Stimulated activated CD8-positive, alpha-beta memory T cell treated with anti-CD3 and anti-CD28 coated beads, Interleukin-7, amount 100 ng/mL, for 48 hours (primary cell): ENCODE data around the gene ACOXL.
"Not testable (repeated sequence)": the region's sequence is repeated elsewhere in the genome, so short reads cannot be mapped to it uniquely, and the experiment has no call there.

Experiments
- DNase-seq, 2 donors: peaks; one replicate each; pipeline ENCODE4 v3.0.0-alpha.2; 2020; ENCODE audit warnings: low read depth in 1 of 2; ENCODE audit errors: extremely low read depth in 1 of 2

ACOXL gene

GRCh38 chr2:111049792-111050640 is 317.6 kb downstream of the ACOXL start:
- DNase-seq = no peak

- DNase-seq = no peak
Observed at GRCh38 chr2:111050701-111051376, 318.5 kb downstream of the ACOXL start.

- DNase-seq = no peak
Observed at GRCh38 chr2:111052621-111053020, 320.2 kb downstream of the ACOXL start.

- DNase-seq = no peak
Observed at GRCh38 chr2:111053266-111053665, 320.9 kb downstream of the ACOXL start.

GRCh38 chr2:111053825-111054515 is 321.6 kb downstream of the ACOXL start:
- DNase-seq = no peak

GRCh38 chr2:111054791-111055691 is 322.7 kb downstream of the ACOXL start:
- peak; percentile 45 for DNase-seq

GRCh38 chr2:111055735-111056134 is 323.4 kb downstream of the ACOXL start:
- DNase-seq = no peak

GRCh38 chr2:111057045-111057444 is 324.7 kb downstream of the ACOXL start:
- DNase-seq = no peak

GRCh38 chr2:111057721-111058120 is 325.3 kb downstream of the ACOXL start:
- DNase-seq = no peak

GRCh38 chr2:111058264-111058663 is 325.9 kb downstream of the ACOXL start:
- no peak for DNase-seq

GRCh38 chr2:111061191-111061590 is 328.8 kb downstream of the ACOXL start:
- no peak for DNase-seq

GRCh38 chr2:111062417-111062816 is 330.0 kb downstream of the ACOXL start:
- DNase-seq = no peak

- no peak for DNase-seq
Observed at GRCh38 chr2:111066062-111066593, 333.8 kb downstream of the ACOXL start.

- DNase-seq = no peak
Observed at GRCh38 chr2:111068435-111069058, 336.2 kb downstream of the ACOXL start.

- no peak for DNase-seq
Observed at GRCh38 chr2:111069722-111070121, 337.3 kb downstream of the ACOXL start.

GRCh38 chr2:111071600-111072171 is 339.3 kb downstream of the ACOXL start:
- no peak for DNase-seq

- DNase-seq = no peak
Observed at GRCh38 chr2:111072220-111072871, 340.0 kb downstream of the ACOXL start.

GRCh38 chr2:111082659-111083058 is 350.3 kb downstream of the ACOXL start:
- not testable (repeated sequence) for DNase-seq

- DNase-seq = no peak
Observed at GRCh38 chr2:111091811-111092211, 359.4 kb downstream of the ACOXL start.
